ENCODE data around the gene RASA3.

- TF ChIP-seq CTCF (IDR thresholded peaks at IDR 0.05) (no peak), POLR2A (IDR thresholded peaks at IDR 0.05) (no peak)
Measured at GRCh38 chr13:114035186-114035582, 97.2 kb downstream of the RASA3 start.
